Parathyroid adenoma (tissue), 2 donors: ENCODE data around the gene COMMD1.

ENCODE experiments used
- H2AFZ ChIP-seq: fragments of 300-600 bp; sonication (generic); one replicate; pipeline ENCODE4 v1.7.0; 2017; ENCODE audit warnings: antibody characterized with exemption, mild to moderate bottlenecking
- H3K27ac ChIP-seq: fragments of 300-600 bp; sonication (generic); one replicate; pipeline ENCODE4 v1.7.0; 2017
- H3K27me3 ChIP-seq: fragments of 300-600 bp; sonication (generic); one replicate; pipeline ENCODE4 v1.7.0; 2017; ENCODE audit warnings: low read length; ENCODE audit not compliant: control insufficient read depth, insufficient read depth
- H3K36me3 ChIP-seq: fragments of 300-600 bp; sonication (generic); one replicate; pipeline ENCODE4 v1.7.0; 2017; ENCODE audit warnings: low read length; ENCODE audit not compliant: control insufficient read depth, insufficient read depth
- H3K4me1 ChIP-seq: fragments of 300-600 bp; sonication (generic); one replicate; pipeline ENCODE4 v1.7.0; 2017; ENCODE audit warnings: control low read depth
- H3K4me2 ChIP-seq: fragments of 300-600 bp; sonication (generic); one replicate; pipeline ENCODE4 v1.7.0; 2017; ENCODE audit warnings: low read length
- H3K4me3 ChIP-seq: fragments of 300-600 bp; sonication (generic); one replicate; pipeline ENCODE4 v1.7.0; 2017; ENCODE audit warnings: low read depth, low read length
- H3K79me2 ChIP-seq: fragments of 300-600 bp; sonication (generic); one replicate; pipeline ENCODE4 v1.7.0; 2017; ENCODE audit warnings: control low read depth
- H3K9ac ChIP-seq: fragments of 300-600 bp; sonication (generic); one replicate; pipeline ENCODE4 v1.7.0; 2017; ENCODE audit warnings: mild to moderate bottlenecking
- H3K9me3 ChIP-seq: fragments of 300-600 bp; sonication (generic); one replicate; pipeline ENCODE4 v1.7.0; 2017; ENCODE audit warnings: low read length; ENCODE audit not compliant: control insufficient read depth
- TF ChIP-seq, protein P1 (sequence below): fragments of 300-600 bp; sonication (generic); IDR thresholded peaks from one replicate; pipeline ENCODE4 v1.7.0; 2017; ENCODE audit warnings: antibody characterized with exemption, mild to moderate bottlenecking
- donor health status: primary hyperparathyroidism.

Gene COMMD1

DNA sequence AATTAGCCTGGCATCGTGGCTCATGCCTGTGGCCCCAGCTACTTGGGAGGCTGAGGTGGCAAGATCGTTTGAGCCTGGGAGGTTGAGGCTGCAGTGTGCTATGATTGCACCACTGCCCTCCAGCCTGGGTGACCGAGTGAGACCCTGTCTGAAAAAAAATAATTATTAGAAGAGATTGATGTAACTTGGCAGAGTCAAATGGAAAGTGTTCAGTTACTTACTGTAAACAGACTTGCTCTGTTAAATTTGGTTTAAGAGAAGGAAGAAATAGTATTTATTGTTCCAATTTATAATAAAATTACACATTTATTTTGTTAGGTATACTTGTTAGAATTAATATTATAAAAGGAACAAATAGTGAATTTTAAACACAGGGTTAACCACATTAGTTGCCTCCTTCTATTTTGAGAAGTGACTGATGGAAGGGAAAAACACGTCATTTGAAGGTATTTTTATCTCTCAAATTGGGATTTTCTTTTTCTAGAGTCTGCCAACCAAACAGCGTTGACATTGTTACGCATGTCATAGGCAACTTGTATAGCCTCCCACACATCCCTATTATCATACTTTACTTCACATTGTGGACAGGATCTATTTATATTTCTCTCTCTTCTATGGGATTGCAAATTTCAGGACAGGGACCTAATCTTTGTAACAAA is 171.6 kb downstream of the COMMD1 start:
- TF ChIP-seq, protein P1, sequence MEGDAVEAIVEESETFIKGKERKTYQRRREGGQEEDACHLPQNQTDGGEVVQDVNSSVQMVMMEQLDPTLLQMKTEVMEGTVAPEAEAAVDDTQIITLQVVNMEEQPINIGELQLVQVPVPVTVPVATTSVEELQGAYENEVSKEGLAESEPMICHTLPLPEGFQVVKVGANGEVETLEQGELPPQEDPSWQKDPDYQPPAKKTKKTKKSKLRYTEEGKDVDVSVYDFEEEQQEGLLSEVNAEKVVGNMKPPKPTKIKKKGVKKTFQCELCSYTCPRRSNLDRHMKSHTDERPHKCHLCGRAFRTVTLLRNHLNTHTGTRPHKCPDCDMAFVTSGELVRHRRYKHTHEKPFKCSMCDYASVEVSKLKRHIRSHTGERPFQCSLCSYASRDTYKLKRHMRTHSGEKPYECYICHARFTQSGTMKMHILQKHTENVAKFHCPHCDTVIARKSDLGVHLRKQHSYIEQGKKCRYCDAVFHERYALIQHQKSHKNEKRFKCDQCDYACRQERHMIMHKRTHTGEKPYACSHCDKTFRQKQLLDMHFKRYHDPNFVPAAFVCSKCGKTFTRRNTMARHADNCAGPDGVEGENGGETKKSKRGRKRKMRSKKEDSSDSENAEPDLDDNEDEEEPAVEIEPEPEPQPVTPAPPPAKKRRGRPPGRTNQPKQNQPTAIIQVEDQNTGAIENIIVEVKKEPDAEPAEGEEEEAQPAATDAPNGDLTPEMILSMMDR: no peak
- H3K4me1 ChIP-seq: no peaks in the 10 kb centered on the region
- no peaks in the 10 kb centered on the region for H3K36me3 ChIP-seq
- H3K27ac ChIP-seq: no peak overlapping the region
- peaks cover 3% of the 10 kb centered on the region for H3K79me2 ChIP-seq
- H3K4me2 ChIP-seq: no peak overlapping the region
- H3K4me3 ChIP-seq: no peak overlapping the region
- no peaks in the 10 kb centered on the region for H3K27me3 ChIP-seq
- no peaks in the 10 kb centered on the region for H3K9me3 ChIP-seq
- H3K9ac ChIP-seq: no peak overlapping the region
- no peak overlapping the region for H2AFZ ChIP-seq

DNA sequence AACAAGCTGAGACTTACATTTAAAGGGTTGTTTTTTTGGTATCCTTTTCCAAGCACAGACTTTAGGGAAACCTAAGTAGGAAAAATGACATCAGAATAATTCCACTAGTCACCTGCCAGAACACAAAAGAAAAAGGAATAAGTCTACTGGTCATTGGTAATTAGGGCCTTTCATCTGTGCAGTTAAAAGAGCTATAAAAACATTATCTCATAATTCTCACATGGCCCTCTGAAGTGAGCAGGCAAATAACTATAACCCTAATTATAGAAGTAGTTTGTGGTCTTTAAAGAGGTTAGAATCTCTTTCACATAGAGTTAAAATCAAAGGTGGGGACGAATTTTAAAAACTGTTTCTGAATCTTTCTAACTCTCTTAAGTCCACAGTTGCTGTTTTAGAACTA is 179.3 kb downstream of the COMMD1 start:
- H3K4me3 ChIP-seq: no peak overlapping the region
- no peak overlapping the region for H3K9ac ChIP-seq
- TF ChIP-seq, protein P1: no peak
- H3K4me2 ChIP-seq: no peak overlapping the region
- H3K27ac ChIP-seq: no peak overlapping the region
- no peaks in the 10 kb centered on the region for H3K27me3 ChIP-seq
- H3K9me3 ChIP-seq: no peaks in the 10 kb centered on the region
- H3K4me1 ChIP-seq: no peaks in the 10 kb centered on the region
- H2AFZ ChIP-seq: no peak overlapping the region
- no peaks in the 10 kb centered on the region for H3K79me2 ChIP-seq
- H3K36me3 ChIP-seq: no peaks in the 10 kb centered on the region

DNA sequence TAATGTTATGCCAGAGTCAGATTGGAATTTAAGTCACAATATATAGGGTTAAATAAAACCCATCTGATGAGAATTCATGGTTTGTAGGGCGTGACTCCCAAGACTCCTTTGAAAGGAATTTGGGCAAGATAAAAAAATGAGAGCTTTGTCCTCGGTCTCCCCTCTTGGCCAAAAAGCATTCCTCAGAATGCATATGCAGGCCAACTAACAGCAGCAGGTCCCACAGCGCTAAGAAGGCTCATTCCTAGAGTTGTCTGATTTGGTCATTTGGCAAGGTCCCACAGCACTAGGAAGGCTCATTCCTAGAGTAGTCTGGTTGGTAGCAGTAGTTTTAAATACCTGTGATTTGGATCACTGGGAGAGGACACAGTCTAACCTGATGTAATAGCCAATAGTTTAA is 184.2 kb downstream of the COMMD1 start:
- H3K79me2 ChIP-seq: no peaks in the 10 kb centered on the region
- no peak overlapping the region for H3K27ac ChIP-seq
- no peak overlapping the region for H3K4me2 ChIP-seq
- TF ChIP-seq, protein P1: no peak
- H3K9ac ChIP-seq: no peak overlapping the region
- no peaks in the 10 kb centered on the region for H3K36me3 ChIP-seq
- no peak overlapping the region for H2AFZ ChIP-seq
- H3K27me3 ChIP-seq: no peaks in the 10 kb centered on the region
- H3K9me3 ChIP-seq: no peaks in the 10 kb centered on the region
- no peaks in the 10 kb centered on the region for H3K4me1 ChIP-seq
- no peak overlapping the region for H3K4me3 ChIP-seq

DNA sequence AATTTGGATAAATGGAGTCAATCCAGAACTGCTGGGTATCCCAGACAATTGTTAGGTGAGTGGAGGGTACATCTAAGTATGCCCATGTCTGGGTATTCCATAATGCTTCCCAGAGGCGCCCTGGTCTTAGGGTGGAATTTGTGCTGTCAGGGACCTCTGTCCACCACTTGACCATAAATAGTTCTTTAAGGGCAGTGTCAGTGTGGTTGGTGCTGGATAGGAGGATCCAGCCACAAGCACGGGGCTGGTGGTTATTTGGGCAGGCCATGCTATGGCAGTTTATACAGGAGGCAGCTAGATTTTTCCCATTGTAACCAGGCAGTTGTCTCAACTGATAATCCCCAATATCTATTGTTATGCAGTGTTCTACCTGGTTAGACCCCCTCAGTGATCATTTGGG is 186.0 kb downstream of the COMMD1 start:
- H3K36me3 ChIP-seq: no peaks in the 10 kb centered on the region

More for the DNA sequence above, 186.0 kb downstream of the COMMD1 start:
- Histone ChIP-seq H3K4me1 (no peaks in the 10 kb centered on the region), H3K9me3 (no peaks in the 10 kb centered on the region), H2AFZ (no peak overlapping the region), H3K4me2 (no peak overlapping the region), H3K4me3 (no peak overlapping the region), H3K9ac (no peak overlapping the region), H3K27me3 (no peaks in the 10 kb centered on the region), H3K27ac (no peak overlapping the region), H3K79me2 (no peaks in the 10 kb centered on the region)
- TF ChIP-seq, protein P1: no peak
